A673 (cell line): ENCODE results near the gene KLHL4.

Experiments used
- CTCF ChIP-seq: fragments of 300-800, 200-600 bp; sonication (generic); conservative IDR thresholded peaks from 2 replicates; pipeline ENCODE4 v1.5.1; 2017; ENCODE audit warnings: low read depth, mild to moderate bottlenecking, antibody characterized with exemption, low read length, moderate library complexity, mixed read lengths
- EZH2 ChIP-seq: fragments of 200-600 bp; sonication (generic); IDR thresholded peaks from 2 replicates; pipeline ENCODE4 v1.6.1; 2017; ENCODE audit warnings: borderline replicate concordance, low read depth, mild to moderate bottlenecking, mixed read lengths, antibody characterized with exemption, low read length; ENCODE audit not compliant: poor library complexity, severe bottlenecking

- TF ChIP-seq CTCF (no peak), EZH2 (no peak)
Observed at GRCh38 chrX:87582453-87582852, 64.9 kb downstream of the KLHL4 start.
